D721Med (cell line): ENCODE data around the gene DLK1.

ENCODE experiments used
- DNase-seq: peaks from one replicate; pipeline ENCODE4 v3.0.0; 2011; ENCODE audit warnings: low spot score; ENCODE audit not compliant: insufficient read length
- FAIRE-seq: peaks from 2 replicates; lab custom pipeline; 2011; peaks lifted over from hg19 to GRCh38; lab: Jason Lieb, UNC
- CTCF ChIP-seq: IDR thresholded peaks from 2 replicates; pipeline ENCODE4 v1.5.1; 2012; ENCODE audit warnings: mild to moderate bottlenecking, control low read depth; ENCODE audit not compliant: insufficient read depth; ENCODE audit errors: missing control alignments

The DLK1 gene

GRCh38 chr14:100680439-100681051 lies 46.1 kb upstream of the DLK1 start:
- TF ChIP-seq CTCF = no peak
- FAIRE-seq (no peak), DNase-seq (no peak)

- no peak for FAIRE-seq
- no peak for TF ChIP-seq CTCF
- DNase-seq = no peak
These were observed 45.6 kb upstream of the DLK1 start for GRCh38 chr14:100681111-100681510.

- TF ChIP-seq CTCF = no peak
- FAIRE-seq = no peak
- no peak for DNase-seq
These were observed 43.9 kb upstream of the DLK1 start for GRCh38 chr14:100682749-100683148.

GRCh38 chr14:100683578-100683977 lies 43.1 kb upstream of the DLK1 start:
- no peak for DNase-seq
- no peak for TF ChIP-seq CTCF
- no peak for FAIRE-seq

- no peak for TF ChIP-seq CTCF
- FAIRE-seq (no peak), DNase-seq (no peak)
These were observed 42.5 kb upstream of the DLK1 start for GRCh38 chr14:100684154-100684553.

- FAIRE-seq (no peak), DNase-seq (no peak)
- TF ChIP-seq CTCF = no peak
These were observed 41.7 kb upstream of the DLK1 start for GRCh38 chr14:100684961-100685360.

GRCh38 chr14:100686858-100687257 lies 39.8 kb upstream of the DLK1 start:
- DNase-seq (no peak), FAIRE-seq (no peak)
- TF ChIP-seq CTCF = no peak
